HG02642 (cell line): ENCODE measurements around the gene NME2.
"Not testable (repeated sequence)": the region's sequence is repeated elsewhere in the genome, so short reads cannot be mapped to it uniquely, and the experiment has no call there.

Experiments used
- ATAC-seq: cut with Tn5 transposase; IDR thresholded peaks from one replicate; pipeline ENCODE4 v1.9.1; 2021; ENCODE audit warnings: mild to moderate bottlenecking; ENCODE audit not compliant: unreplicated experiment, poor library complexity

Gene NME2

DNA sequence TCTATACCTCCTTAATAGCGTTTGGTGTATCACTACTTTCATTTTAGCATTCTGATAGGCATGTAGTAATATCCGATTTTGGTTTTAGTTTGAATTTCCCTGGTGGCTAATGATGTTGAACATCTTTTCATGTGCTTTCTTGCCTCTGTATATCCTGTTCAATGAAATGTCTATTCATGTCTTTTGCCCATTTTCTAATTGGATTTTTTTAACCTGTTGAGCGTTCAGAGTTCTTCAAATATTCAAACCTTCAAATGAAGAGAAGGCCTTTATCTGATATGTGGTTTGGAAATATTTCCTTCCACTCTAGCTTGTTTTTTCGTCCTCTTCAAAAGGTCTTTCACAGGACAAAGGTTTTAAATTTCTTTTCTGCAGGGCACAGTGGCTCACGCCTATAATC lies 15.3 kb upstream of the NME2 start:
- no peak for ATAC-seq

DNA sequence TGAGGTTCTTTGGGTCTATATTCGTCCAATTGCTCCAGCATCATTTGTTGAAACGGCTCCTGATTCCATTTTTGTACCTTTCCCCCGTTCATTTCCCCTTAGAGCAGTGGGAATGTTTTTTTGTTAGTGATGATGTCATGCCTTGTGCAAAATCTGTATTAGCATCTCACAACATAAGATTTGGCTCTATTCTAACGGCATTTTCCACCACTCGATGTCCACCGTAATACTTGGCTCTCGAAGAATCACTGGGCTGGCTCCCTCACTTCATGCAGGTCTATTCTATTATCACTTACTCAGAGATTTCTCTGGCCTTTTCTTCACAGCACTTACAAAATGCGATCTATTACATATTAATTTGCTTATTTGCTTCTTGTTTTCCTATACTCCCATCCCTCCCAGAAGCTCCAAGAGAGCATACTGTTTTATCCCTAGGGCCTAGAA lies 13.4 kb upstream of the NME2 start:
- no peak for ATAC-seq

DNA sequence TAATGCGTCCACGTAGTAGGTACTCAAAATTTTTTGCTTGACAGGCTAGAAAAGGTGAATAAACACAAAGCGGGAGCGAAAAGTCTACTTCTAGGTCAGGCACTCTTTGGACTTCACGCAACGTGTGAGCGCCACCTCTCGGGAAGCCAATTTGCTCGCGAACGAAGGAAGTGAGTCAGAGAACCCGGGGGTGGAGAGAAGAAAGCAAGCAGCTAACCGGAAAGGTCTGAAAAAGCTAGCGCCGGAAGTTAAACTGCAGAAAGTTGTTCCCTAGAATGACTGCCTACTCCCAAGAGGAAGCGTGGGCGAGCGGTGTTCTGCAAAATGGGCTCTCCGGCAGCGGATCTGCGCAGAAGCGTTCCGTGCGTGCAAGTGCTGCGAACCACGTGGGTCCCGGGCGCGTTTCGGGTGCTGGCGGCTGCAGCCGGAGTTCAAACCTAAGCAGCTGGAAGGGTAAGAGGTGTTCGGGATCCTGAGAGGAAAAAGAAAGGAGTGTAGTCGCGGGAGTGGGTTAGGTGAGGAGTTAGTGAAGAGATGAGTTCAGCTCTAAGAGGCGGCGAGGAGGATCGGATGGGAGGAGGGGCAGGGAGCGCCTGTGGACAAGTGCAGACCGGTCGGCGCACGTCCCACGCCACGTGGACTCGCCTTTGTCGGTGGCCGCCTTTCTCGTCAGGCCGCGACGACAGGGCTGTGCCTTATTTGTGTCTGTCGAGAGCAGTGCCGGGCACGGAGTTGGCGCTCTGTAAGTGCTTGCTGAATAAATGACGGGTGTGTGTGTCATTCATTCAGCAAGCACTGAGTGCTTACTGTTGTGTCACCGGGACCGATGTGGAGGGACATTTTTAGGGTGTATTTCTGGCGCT lies 12.8 kb upstream of the NME2 start, which contains the start of gene NME1:
Gene NME1 (plus strand): TSS at position 350 of the 863 bp plus-strand sequence. CDS start 2,096 bp downstream, outside the sequence.
- peak; percentile 93 for ATAC-seq

DNA sequence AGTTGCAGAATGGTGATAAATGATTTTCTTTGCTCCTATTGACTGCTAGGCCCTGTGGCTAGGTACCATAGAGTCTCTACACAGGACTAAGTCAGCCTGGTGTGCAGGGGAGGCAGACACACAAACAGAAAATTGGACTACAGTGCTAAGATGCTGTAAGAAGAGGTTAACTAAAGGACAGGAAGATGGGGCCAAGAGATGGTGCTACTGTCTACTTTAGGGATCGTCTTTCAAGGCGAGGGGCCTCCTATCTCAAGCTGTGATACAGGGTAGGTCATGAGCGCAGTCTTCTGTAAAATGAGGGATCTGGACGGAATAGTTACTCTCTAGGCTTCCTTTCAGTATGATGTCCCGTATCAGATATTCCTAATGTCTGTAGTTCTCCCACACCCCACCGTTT lies 12.0 kb upstream of the NME2 start:
- no peak for ATAC-seq

DNA sequence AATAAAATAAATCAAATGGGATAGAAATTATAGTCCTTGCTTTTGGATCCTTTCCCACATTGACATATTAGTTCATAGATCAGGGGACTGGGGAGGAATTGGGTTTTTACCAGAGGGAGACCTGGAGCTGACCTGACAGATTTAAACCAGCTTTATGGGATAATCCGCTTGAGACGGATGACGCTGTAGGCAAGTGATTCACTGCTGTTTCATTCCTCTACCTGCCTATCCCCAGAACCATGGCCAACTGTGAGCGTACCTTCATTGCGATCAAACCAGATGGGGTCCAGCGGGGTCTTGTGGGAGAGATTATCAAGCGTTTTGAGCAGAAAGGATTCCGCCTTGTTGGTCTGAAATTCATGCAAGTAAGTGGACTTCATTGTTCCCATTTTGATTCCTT lies 10.8 kb upstream of the NME2 start:
- ATAC-seq, result no peak

DNA sequence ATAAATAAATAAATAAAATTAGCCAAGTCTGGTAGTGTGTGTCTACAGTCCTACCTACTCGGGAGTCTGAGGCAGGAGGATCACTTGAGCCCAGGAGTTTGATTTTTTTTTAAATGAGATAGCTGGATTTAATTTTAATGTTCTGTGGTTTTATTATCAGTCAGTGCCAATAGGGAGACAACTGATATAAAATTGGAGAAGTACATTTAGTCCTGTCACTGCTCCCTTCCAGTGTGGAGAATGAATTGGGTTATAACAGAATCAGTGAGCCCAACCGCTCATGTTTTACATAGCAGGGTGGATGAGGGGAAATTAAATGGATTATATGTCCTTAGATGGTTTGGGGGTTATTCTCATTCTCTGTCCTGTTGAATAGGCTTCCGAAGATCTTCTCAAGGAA lies 6.6 kb upstream of the NME2 start:
- no peak for ATAC-seq

DNA sequence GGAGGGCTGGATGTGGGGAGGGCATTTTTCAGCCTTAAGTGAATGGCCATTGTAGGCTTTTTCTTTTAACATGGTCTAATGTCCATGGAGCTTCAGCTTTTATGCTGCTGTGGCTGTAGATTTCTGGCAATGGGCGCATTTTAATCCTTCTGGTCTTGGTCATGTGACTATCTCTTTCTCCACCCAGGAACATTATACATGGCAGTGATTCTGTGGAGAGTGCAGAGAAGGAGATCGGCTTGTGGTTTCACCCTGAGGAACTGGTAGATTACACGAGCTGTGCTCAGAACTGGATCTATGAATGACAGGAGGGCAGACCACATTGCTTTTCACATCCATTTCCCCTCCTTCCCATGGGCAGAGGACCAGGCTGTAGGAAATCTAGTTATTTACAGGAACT lies 4.7 kb upstream of the NME2 start:
- no peak for ATAC-seq

DNA sequence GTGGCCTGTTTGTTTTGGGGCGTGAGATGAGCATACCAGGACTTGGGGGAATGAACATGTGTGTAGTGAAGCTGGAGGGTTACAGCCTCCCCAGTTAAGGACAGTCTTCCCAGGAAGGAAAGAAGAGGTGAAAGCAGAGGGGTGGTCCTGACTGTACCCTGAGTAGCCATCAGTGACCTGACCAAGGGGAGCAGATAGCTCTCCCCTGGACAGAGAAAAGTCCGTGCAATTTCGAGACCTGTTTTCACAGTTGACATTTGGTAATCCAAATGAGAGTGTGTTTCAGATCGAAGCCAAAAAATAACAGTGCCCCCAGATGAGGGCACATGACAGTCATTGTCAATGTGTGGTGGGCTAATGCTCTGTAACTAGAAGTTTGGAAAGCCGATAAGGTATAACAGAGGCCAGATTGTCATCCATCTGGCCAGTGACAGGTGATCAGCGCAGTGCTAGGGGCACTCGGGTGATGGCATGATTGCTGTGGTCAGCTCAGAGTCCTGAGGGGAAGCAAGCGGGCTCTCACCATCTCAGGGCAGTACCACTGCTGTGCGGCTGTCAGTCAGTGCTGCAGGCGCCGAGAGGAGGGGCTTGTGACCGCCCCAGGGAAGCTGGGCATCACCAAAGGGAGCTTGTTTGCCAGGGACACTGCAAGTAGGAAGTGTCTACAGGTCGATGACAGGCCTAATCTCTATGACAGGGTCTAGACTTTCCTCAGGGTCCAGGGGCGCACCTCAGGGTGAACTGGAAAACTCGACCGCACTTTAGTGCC lies 1.1 kb upstream of the NME2 start:
- ATAC-seq, result no peak

DNA sequence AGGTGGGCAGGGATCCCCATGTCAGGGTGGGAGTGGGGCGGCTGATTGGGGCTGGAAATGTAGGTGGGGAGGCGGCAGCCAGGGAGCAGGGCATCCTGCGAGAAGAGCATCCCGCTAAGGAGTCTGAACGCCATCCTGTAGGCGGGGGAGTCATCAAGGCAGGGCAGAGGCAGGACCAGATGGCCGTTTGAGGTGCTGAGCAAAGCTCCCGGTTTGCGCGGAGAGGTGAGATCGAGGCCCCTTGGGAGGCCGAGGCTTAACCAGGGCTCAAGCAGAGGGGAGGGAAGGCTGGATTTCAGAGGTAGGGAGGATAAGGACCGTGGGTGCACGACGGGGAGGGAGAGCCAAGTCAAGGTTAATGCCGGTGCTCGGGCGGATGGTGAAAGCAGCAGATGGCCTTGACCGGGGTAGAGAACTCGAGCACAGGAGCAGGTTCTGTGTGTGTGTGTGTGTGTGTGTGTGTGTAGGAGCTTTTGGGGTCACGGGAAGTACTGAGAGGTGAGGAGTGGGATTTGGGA lies 472 bp upstream of the NME2 start:
- ATAC-seq, result peak; percentile 22

DNA sequence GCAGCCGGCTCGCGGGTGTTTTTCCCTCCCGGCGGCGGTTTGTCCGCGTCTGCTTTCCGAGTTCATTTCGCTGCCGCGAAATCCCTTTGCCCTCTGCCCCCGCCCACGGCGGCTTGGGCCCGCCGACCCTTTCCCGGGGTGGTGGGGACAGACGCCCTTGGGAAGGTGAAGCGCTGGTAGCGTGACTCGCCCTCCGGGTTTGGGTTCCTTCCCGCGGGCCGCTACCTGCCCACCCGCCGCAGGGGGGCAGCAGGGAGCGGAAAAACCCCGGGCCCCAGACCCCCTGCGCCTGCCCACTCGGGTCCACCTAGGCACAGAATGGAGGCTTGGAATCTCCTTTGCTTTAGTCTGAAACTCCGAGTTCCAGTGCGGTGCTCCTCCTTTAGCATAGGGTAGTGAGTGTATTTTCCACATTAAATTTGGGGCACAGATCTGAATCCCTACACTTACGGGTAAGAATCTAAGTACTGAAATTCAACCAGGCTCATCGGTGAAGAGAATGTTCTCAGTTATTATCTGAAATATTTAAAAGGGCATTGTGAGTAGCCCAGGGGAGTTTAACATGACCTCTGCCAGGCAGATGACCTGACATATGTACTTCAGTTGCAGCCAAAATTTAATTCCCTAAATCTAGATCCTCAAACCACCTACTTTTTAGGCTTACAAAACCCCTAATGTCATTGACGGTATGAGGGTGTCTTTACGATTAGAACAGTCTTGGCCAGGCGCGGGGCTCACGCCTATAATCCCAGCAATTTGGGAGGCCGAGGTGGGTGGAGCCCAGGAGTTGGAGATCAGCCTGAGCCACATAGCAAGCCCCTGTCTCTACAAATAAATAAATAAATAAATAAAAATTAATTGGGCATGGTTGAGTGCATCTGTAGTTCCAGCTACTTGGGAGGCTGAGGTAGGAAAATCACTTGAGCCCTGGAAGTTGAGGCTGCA lies 1.0 kb downstream of the NME2 start:
- ATAC-seq, result peak; percentile 55

DNA sequence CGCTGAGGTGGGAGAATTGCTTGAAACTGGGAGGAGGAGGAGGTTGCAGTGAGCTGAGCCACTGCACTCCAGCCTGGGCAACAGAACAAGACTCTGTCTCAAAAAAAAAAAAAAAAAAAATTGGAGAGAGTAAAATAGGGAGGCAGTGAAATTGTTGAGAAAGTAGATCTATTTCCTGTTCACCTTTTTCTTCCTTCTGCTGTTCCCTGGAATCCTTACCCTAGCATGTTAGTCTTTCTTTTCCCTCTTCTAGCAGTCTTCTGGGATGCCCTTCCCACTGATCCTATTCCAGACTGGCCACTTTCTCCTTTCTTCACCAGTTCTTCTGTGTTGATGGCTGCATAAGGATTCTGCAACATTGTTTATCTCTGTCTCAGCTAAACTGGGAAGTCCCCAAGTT lies 3.1 kb downstream of the NME2 start:
- ATAC-seq, result no peak

DNA sequence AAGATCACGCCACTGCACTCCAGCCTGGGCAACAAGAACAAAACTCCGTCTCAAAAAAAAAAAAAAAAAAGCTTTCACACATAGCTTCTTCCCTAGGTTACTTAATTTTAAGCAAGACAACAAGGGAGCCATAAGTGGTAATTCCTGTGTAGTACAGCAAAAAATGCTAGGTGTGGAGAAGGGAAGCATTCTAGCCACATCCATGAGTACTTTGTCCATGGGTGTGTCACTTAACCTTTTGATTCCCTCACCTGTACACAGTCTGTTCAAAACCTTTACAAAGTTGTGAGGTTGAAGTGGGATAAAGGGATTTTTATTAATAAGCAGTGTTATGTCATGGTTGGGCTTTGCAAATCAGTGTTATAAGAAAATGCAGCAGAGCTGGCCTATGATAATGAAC lies 4.5 kb downstream of the NME2 start:
- ATAC-seq, result no peak

DNA sequence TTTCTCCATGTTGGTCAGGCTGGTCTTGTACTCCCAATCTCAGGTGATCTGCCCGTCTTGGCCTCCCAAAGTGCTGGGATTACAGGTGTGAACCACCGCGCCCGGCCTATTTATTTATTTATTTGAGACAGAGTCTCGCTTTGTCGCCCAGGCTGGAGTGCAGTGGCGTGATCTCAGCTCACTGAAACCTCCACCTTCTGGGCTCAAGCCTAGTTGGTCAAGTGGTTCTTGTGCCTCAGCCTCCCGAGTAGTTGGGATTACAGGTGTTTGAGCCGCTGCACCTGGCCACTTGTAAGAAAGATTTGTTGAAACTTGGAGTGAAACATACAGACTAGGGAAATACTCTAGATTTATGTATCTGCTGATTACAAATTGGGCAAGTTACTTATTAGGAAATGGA lies 5.8 kb downstream of the NME2 start:
- not testable (repeated sequence) for ATAC-seq

DNA sequence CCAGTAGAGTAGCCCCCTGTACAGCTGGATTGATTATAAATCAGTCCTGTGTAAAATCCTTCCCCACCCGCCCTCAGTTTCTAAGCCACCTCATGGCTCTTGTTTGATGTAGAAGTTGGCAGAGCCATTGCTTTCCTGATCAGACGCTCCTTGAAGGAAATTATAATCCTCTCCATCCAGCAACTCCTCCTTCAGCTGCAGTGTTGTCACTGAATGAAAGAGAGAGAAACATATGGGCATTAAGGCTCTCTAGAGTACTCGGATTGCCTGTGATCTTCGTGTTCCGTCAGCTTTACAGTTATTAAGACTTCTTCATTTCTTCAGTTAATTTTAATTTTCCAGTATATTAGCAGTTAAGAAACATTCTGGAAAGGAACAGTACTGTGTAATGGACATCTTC lies 14.3 kb downstream of the NME2 start:
- no peak for ATAC-seq

DNA sequence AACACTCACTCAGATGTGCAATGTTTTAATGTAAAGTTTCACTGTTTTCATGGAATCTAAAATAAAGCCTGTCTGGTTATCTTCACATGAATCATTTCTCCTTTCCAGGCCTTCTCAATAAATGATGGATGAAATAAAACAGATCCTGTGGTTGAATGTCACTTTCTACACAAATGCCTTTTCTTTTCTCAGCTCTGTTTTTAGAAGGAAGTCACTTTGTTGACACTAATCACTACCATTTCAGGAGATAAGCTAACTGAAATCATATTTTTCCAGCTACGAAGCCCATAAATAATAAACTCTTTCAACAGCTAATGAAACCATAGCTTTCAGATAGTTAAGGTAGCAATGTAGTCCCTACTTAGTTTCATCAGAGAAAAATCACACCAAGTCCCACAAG lies 17.9 kb downstream of the NME2 start:
- ATAC-seq, result no peak

DNA sequence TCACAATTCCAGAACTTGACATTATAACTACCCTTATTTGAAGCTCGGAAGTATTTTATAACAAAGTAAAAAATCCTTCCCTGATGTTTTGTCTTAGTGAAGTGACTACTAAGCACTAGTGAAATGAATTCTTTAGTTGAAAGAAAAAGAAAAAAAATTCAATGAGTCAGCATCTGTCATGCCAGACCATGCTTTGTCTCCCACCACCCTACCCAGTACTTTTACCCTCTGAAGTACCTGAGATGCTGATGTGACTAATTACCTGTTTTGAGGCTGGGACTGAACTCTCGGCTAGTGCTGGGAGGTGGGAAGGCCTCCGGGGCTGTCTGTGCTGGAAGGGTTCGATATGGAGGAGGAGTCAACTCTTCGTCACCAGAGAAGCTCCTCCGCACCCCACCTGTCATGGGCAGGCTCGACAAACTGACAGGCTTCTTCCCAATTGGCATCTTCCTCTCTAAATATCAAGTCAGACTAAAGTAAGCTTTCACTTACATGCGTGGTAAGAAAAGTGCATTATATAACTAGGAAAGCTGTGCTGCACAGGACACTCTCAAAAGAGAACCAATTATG lies 19.6 kb downstream of the NME2 start:
- no peak for ATAC-seq

DNA sequence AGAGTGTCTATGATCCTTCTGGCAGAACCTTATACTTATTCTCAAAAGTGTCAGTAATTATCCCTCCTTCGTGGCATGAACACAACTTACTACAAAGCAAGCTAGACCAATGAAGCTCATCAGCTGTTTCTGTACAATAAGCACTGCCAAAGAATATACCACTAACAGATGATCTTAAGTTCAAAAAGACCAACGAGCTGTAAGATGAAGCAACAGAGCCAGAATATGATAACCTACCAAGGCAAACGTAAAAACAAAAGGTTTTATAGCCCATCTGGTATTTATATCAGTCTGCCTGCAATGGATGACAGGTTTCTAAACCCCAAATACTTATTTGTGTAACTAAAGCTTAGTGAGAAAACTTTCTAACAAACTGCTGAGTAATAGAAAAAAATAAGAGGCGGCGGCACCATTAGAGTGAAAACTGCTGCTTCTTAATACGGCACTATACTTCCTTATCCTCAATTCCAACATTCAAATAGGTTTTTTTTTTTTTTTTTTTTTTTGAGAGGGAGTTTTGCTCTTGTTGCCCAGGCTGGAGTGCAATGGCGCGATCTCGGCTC lies 22.1 kb downstream of the NME2 start:
- no peak for ATAC-seq

DNA sequence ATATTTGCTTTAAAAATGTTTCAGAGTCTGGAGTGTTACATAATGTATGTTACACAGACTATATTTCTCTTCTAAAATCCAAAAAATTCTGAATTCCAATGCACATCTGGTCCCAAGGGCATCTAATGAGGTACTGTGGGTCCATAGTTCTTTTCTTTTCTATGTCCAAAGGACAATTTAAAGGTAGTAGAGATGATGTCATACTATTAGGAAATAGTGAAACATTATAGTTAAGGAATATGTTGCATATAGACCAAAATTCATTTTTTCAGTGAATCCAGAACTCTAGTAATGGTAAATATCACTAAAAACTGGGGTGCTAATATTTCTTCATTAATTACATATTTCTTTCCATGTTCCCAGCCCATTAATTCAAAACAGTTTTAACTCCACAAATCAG lies 23.0 kb downstream of the NME2 start:
- ATAC-seq, result no peak

DNA sequence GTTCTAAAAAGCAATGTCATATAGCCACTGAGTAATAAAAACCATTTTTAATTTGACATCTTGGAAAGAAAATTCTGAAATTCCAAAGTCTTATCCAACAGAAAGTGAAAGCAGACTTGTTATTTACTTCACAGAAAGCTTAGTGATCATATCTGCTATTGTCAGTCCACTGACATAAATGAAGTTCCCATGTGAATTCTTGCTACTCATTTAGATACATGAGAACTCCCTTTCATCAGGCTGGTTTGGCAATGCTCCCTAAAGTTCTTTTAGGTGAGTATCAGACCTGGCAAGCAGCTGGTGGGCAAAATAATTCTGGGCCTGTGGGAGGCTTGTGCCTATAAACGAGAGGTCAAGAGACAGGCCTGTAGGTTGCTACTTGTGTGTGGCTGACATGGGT lies 23.4 kb downstream of the NME2 start:
- no peak for ATAC-seq

DNA sequence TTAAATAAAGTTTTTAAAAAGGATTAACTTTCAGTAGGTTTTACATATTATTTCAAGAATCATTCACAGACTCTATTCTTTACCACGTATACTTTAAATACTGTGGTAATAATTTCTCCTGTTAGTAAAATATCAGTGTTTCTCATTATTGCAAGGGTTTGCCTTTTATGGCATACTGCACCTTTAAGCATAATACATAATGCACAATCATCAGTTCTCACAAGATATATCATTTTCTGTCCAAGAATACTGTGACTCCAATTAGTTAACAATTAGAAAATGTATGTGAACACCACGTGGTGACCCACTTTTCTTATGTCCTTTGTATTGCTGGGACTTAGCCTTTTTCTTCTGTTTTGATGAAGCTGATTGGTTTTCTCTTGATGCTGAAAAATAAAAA lies 25.7 kb downstream of the NME2 start:
- no peak for ATAC-seq
